ENCODE measurements around the gene LCP2. TPM values are rescaled to one million over a fixed set of nuclear protein-coding genes. Genes with fewer than 3 reads are reported as not detected.

LCP2 gene
- polyA plus RNA-seq, 1 experiment: not detected

- no peaks in the 10 kb centered on the region for H3K27me3 ChIP-seq (ENCODE audit: control insufficient read depth, insufficient read depth, low read length)
- DNase-seq (ENCODE audit: low read depth): no peak
- H3K36me3 ChIP-seq (ENCODE audit: control insufficient read depth, insufficient read depth, low read length): no peaks in the 10 kb centered on the region
- no peak for TF ChIP-seq CTCF (IDR thresholded peaks at IDR 0.05; ENCODE audit: insufficient read depth, low read depth, low read length)
- POLR2A ChIA-PET: no interaction called here
- CTCF ChIA-PET: interaction anchor here (1.2 to 2.3 kb wide), 2 partner anchors 30 to 71 kb away, joined by 3 to 6 read pairs; no protein-coding TSS in a partner anchor
- no peak overlapping the region for H3K4me3 ChIP-seq (ENCODE audit: low read depth, low read length)
These were observed 1.3 kb downstream of the LCP2 start for GRCh38 chr5:170296036-170296934.

DNA sequence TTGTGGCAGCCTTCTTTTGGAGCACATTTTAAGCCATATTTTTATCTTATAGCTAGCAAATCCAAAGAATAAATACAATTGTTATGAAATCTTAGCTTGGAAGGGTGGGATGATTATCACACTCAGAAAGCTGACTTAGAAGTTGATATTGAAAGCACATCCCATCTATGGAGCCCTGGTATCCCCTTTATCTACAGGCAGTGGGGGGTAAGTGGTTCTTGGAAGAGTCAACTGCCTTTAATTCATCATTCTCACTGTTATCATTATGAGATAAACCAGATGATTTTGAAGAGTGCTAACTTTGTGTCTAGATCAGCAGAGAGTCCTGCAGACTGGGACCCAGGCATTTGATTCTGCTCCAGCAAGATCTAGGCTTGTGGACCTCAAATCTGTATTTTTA, 3.0 kb downstream of the LCP2 start:
- Histone ChIP-seq H3K36me3 (ENCODE audit: control insufficient read depth, insufficient read depth, low read length) (no peaks in the 10 kb centered on the region), H3K27me3 (ENCODE audit: control insufficient read depth, insufficient read depth, low read length) (no peaks in the 10 kb centered on the region), H3K4me3 (ENCODE audit: low read depth, low read length) (no peak overlapping the region)
- ChIA-PET CTCF (interaction anchor here (1.2 kb wide), 1 partner anchor 26 kb away, joined by 3 read pairs; no protein-coding TSS in a partner anchor), POLR2A (no interaction called here)
- no peak for DNase-seq (ENCODE audit: low read depth)
- no peak for TF ChIP-seq CTCF (IDR thresholded peaks at IDR 0.05; ENCODE audit: insufficient read depth, low read depth, low read length)

DNA sequence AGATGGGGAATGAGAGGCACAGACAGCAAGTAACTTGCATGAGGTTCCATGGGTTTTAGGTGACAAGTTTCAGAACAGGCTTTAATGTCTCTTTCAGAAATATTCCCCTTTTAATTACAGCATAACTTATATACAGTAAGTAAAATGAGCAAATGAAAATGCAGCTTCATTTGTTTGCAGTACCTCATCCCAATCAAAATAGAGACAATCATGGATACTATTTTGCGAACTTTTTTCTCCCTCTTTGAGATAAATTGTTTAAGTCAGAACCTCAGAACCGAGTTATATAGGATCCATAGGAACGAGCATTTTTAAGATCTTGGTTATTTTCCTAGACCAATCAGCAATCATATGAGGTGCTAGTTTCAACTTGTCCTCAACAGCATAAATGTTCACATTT, 3.5 kb downstream of the LCP2 start:
- H3K27me3 ChIP-seq (ENCODE audit: control insufficient read depth, insufficient read depth, low read length): no peaks in the 10 kb centered on the region
- no peaks in the 10 kb centered on the region for H3K36me3 ChIP-seq (ENCODE audit: control insufficient read depth, insufficient read depth, low read length)
- TF ChIP-seq CTCF (IDR thresholded peaks at IDR 0.05; ENCODE audit: insufficient read depth, low read depth, low read length): no peak
- CTCF ChIA-PET: interaction anchor here (1.2 kb wide), 1 partner anchor 25 kb away, joined by 3 read pairs; no protein-coding TSS in a partner anchor
- DNase-seq (ENCODE audit: low read depth): no peak
- H3K4me3 ChIP-seq (ENCODE audit: low read depth, low read length): no peak overlapping the region
- POLR2A ChIA-PET: no interaction called here

DNA sequence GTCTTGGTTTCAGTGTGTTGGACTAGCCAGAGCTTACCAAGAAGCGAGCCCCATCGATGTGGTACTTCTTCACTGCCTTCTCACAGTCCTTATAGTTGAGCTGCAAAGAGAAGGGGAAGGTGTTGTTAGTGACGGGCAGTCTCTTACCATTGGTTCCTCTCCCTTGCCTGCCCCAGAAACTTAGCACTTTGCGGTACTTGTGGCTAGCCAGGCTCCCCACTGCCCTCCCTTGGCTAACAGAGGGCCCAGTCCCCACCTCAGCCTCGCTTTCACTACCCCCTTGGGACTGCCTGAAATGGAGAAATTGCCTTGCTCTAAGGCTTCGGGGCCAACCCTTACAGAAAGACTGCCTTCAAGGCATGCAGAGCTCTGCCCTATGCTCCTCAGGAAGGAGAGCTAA, 4.3 kb downstream of the LCP2 start:
- Histone ChIP-seq H3K36me3 (ENCODE audit: control insufficient read depth, insufficient read depth, low read length) (no peaks in the 10 kb centered on the region), H3K4me3 (ENCODE audit: low read depth, low read length) (no peak overlapping the region), H3K27me3 (ENCODE audit: control insufficient read depth, insufficient read depth, low read length) (no peaks in the 10 kb centered on the region)
- ChIA-PET POLR2A (no interaction called here), CTCF (no interaction called here)
- no peak for DNase-seq (ENCODE audit: low read depth)
- TF ChIP-seq CTCF (IDR thresholded peaks at IDR 0.05; ENCODE audit: insufficient read depth, low read depth, low read length): no peak

GRCh38 chr5:170292179-170293104, 5.1 kb downstream of the LCP2 start:
- H3K36me3 ChIP-seq (ENCODE audit: control insufficient read depth, insufficient read depth, low read length): no peaks in the 10 kb centered on the region
- ChIA-PET CTCF (no interaction called here), POLR2A (no interaction called here)
- no peaks in the 10 kb centered on the region for H3K27me3 ChIP-seq (ENCODE audit: control insufficient read depth, insufficient read depth, low read length)
- TF ChIP-seq CTCF (IDR thresholded peaks at IDR 0.05; ENCODE audit: insufficient read depth, low read depth, low read length): no peak
- DNase-seq (ENCODE audit: low read depth): no peak
- H3K4me3 ChIP-seq (ENCODE audit: low read depth, low read length): no peak overlapping the region

Measured in BJ (cell line).